HG03045 (cell line): Measurements from ENCODE around the gene TRIM27.
"Not testable (repeated sequence)": the region's sequence is repeated elsewhere in the genome, so short reads cannot be mapped to it uniquely, and the experiment has no call there.

ENCODE experiments used
- ATAC-seq: cut with Tn5 transposase; IDR thresholded peaks from one replicate; pipeline ENCODE4 v1.9.1; 2021; ENCODE audit warnings: mild to moderate bottlenecking, moderate library complexity; ENCODE audit not compliant: unreplicated experiment

The TRIM27 gene

DNA sequence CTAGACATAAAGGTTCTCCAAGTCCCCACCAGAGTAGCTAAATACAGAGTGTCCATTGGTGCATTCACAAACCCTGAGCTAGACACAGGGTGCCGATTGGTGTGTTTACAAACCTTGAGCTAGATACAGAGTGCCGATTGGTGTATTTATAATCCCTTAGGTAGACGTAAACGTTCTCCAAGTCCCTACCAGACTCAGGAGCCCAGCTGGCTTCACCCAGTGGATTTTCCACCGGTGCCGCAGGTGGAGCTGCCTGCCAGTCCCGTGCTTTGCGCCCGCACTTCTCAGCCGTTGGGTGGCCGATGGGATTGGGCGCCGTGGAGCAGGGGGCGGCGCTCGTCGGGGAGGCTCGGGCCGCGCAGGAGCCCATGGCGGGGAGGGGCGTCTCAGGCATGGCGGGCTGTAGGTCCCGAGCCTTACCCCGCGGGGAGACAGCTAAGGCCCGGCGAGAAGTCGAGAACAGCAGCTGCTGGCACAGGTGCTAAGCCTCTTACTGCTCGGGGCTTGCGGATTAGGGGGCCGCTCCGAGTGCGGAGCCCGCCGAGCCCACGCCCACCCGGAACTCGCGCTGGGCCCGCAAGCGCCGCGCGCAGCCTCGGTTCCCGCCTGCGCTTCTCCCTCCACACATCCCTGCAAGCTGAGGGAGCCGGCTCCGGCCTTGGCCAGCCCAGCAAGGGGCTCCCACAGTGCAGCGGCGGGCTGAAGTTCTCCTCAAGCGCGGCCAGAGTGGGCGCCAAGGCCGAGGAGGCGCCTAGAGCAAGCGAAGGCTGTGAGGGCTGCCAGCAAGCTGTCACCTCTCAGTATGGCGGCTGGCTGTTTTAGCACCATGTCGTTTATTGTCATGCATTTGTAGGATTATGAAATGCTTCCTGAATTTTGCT, 57.3 kb downstream of the TRIM27 start:
- not testable (repeated sequence) for ATAC-seq

GRCh38 chr6:28865401-28866204, 58.2 kb downstream of the TRIM27 start:
- no peak for ATAC-seq

DNA sequence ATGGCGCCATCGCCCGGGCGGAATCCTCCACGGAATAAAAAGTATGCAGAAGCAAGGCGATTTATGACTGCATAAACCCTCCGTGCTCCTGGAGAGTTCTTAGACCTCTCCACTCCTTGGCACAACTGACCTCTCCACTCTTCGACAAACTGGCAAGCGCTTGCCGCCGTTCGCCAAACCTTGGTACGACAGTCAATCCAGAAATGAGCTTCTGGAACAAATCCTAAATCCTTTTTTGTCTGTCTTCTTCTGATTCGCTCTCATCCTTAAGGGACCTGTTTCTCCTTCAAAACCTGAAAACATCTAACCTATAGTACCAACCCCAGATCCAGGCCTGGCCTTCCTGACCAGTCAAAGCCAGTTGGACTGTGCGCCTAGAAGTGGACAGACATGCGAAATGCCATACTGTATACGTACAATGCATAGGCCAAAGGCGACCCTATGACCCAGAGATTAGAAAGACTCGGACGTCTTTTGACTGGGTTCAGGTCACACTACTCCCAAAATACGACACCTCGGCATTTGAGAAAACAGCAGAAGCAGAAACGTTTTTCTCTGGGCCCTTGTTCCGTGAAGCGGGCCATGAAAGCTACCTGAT, 59.4 kb downstream of the TRIM27 start:
- no peak for ATAC-seq

- no peak for ATAC-seq
Measured at GRCh38 chr6:28863604-28864325, 60.0 kb downstream of the TRIM27 start.

GRCh38 chr6:28862077-28862476, 61.7 kb downstream of the TRIM27 start:
- ATAC-seq: no peak

DNA sequence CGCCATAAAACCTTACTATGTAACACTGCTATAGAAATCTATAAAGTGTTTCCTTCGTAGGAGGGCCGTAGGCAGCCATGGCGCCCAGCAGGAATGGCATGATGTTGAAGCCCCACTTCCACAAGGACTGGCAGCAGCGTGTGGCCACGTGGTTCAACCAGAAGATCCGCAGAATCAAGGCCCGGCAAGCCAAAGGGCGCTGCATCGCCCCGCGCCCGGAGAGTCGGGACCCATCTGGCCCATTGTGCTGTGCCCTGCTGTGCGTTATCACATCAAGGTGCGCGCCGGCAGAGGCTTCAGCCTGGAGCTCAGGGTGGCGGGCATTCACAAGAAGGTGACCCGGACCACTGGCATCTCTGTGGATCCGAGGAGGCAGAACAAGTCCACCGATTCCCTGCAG, 62.4 kb downstream of the TRIM27 start:
- ATAC-seq: no peak

DNA sequence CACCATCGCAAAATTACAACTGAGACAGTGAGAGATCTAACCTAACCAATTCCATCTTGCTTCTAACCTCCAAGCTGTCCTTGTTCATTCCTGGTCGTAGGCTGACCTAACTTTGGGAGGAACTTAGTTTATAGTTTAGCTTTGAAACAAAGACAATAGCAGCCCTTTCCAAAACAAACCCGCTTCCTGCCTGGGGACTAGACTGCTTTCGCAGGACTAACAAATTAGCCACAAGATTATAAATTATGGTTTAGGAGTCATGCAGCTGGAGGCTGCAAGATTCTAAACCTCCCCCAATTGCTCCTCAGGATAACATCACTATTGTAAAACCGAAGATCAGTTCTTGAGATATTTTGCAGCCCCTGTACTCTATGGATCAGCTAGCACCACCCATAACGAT, 63.2 kb downstream of the TRIM27 start:
- no peak for ATAC-seq

- ATAC-seq: no peak
Measured at GRCh38 chr6:28858963-28859362, 64.8 kb downstream of the TRIM27 start.

DNA sequence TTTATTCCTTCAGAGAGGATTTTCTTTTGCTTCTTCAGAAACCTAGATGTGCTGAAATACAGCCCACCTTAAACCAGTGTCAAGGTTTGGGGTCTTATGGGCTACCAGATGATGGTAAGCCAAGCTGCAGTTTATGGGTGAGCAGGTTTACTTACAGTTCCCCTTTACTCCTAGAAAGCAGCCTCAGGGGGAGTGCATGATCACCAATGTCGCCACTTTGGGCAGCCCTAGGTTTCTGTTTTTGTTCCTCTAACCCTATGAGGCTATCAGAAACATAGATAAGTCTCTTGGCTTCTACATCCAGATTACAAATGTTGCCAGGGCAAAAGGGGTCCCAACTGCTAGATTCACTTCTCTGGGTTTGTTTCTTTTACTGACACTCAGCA, 67.2 kb downstream of the TRIM27 start:
- no peak for ATAC-seq

GRCh38 chr6:28854405-28854804, 69.4 kb downstream of the TRIM27 start:
- not testable (repeated sequence) for ATAC-seq
